GM18526 (cell line): ENCODE results near the gene NEK1.

Experiments used
- POLR2A ChIP-seq: IDR thresholded peaks from 3 replicates; pipeline ENCODE4 v1.6.1; 2011; ENCODE audit not compliant: insufficient read length; ENCODE audit errors: extremely low read depth

The NEK1 gene

GRCh38 chr4:169617306-169617705, 4.9 kb upstream of the NEK1 start:
- no peak for TF ChIP-seq POLR2A

DNA sequence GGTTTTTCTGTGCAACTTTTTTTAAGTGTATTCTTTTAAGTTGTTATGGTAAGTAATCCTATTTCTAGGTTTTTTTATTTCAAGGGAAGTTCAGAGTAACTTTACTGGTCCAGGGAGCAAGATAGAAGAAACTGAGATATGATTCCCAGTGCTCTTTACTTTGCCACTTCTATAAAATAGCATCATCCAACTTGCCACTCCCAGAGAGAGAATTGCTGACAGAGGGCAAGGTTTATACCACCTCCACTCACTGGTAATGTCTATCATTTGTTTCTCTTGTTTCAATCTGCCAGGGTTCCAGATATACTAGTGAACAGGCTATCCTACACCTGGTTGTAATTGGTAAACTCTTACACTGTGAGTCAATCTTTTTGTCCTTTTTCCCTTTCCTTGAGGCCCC, 4.5 kb upstream of the NEK1 start:
- no peak for TF ChIP-seq POLR2A

DNA sequence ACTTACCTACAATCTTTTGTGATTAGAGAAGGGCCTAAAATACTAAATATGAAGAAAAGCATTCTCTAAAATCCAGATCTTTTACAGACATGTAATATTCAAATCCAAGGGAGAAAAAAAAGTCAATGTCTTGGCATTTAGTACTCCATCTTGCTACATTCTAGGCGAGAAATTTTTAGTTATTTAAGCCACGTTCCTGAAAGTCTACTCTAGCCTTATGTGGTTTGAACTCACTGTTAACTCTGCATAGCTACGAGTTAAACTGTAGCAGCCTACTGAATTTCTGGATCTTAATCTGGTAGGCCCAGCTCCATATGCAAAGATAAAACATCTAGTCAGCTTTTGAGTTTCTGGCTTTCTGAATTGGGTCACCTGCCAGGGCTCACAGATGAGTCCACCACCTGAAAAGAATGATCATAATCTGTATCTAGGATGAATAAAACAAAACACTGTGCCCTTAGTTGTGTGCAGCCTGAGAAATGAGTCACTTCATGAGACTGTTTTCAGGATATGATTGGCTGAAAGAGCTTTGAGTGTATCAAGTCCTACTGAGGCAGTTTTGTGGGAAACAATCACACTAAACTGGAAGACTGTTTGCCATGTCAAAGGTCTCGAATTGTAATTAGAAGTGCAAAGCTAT, 3.2 kb upstream of the NEK1 start:
- TF ChIP-seq POLR2A, result no peak

DNA sequence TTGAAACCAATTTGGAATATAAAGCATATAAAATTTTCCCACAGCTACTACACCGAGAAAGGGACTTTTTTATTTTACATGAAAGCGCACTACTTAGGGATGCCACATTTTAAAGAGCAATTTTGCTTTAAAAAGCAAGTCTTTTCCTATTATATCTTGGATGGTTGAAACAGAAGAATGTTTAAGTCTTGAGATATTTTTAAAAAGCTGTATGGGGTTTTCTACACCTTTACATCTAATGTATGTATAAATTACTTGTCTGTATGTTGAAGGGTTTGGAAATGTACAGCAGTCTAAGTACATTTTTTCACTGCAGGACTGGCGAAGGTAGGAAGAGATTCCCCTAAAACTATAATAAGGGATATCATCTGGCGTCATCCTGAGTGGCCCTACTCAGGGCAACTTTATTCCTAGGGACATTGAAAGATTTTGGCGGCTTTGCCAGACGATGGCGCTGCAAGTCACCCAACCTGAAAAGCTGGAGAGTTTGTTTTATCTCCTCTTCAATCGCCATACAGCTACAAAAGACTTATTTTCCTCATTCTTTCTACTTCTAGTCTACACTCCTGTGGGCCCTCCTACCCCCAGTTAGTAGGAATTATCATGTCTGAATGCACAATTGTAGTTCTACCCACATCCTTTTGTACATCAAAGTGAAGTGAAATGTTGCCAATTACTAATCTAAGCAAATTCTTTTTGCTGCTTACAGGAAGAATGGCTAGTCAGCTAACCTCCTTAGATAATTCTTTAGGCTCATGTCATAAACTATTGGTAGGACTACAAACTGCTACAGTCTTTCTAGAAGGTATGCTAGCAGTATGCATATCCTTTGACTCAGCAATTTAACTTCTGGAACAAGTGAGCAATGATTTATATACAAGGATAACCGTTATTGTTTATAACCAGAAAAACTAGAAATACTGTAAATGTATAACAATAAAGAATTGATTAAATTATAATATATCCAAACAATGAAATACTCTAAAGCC, 782 bp upstream of the NEK1 start:
- no peak for TF ChIP-seq POLR2A

DNA sequence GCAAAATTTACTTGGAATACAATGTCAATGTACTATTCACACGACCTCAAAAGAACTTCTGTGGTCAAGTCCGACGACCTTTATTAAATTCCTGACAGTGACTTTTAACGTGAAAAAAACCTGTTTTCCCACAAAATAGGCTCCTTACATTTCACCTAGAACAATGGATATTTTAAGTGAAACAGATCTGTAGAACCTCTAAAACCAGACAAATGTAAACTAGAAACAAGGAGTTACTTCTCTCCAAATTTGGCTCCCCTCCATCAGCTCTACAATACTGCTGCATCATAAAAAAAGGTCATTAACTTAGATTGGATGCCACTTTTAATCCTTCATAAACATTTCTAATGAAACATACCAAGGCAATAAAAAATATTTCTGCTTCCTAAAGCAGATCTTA, 1.2 kb downstream of the NEK1 start:
- TF ChIP-seq POLR2A, result no peak

GRCh38 chr4:169604903-169605331, 7.5 kb downstream of the NEK1 start:
- no peak for TF ChIP-seq POLR2A

DNA sequence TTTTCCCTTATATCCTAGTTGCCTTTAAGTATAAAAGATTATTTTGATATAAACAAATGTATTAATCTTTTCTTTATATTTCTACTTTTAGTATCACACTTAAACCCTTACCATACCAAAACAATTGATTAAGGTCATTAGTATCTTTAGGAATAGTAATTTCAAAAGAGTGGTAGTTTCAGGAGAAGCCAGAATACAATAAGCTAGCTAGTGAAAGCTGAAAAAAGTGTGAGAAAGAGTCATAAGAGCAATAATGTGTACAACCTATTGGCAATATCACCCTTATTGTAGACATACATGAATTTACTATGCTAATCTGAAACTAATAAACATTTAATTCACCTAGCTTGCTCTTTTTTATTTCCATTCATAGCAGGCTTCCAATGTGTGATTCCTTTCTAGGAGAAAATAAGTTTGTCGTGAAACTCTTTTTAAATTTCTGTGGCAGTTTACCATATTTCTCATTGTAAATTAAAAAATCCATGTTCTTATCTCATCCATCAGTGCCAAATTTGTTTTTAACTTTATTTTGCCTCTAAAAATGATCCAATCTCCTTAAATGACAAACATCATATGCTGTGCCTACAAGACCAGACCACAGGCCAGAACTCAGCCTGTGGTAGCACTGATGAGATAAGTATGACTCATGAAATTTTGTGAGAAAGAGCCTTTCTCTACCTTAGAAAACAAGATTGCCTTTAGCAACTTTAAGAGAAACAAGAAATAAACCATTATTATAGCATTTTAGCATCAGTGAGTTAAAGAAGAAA, 8.1 kb downstream of the NEK1 start:
- no peak for TF ChIP-seq POLR2A

DNA sequence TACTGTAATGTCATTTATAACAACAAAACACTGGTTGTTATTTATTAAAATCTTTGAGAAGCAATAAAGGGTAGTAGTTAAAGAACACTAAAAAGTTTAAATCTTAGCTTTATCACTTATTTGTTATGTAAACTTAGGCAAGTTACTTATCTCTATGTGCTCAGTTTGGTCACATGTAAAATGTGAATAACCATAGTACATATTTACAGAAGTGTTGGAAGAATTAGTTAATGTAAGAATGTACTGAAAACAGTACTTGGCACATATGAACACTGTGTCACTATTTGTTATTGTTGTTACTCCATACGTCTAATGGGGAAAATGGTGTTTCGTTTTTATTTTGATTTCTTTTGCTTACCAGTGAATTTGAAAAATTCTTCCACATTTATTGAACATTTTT, 9.1 kb downstream of the NEK1 start:
- no peak for TF ChIP-seq POLR2A

DNA sequence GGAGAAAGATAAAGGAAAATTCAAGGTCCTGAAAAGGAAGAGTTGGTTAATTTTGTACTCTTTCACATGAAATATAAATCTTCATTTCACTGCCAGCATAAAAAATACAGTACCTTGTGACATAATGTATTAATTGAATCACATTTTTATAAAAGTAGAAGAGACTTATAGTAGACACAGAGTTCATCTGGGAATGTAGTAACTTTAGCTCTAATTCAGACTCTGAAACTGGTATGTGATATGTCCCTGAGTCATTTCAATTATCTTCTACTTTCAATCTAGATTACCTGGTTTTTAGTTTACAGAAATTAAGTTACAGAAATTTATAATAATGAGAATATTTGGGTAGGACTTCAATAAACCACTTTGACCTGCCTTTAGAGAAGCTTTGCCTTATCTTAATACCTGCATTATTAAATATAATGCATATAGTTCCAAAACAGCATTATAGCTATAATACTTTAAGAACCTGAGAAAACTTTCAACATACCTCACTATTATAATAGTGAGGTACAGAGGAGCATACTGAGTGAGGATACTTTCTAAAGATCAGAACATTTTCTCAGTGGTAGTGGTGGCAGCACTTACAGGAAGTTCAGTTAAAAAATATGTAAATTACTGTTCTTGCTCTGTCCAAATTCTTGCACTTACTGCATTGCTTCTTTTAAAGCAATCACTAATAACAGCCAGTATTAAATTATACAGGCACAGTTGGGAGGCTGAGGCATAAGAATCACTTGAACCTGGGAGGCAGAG, 11.2 kb downstream of the NEK1 start:
- no peak for TF ChIP-seq POLR2A

DNA sequence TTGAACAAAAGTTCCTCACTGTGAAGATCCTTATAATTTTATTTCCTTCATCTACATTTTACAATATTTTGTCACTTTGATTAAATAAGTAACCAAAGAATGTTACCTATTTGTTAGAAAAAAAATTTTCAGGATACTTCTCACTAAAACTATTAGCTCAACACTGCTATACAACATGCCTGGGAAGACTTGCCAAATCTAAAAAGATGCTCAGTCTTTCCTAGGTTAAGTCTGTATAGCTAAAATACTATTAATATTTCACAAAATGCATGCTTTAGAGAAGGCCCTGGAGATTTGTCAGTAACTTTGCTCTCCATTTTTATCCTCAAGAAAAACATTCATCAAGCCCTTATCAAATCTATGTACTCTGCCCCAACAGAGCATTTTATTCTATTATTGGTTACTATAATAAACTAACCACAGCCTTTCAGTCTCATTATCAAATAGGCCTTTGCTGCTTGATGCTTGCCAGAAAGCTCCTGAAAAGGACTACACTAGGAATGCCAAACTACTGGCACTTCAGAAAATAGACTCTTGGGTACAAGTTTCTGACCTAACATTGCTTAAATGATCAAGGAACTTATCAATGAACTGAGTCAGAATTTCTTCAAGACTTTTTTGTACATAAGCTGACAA, 17.7 kb downstream of the NEK1 start:
- no peak for TF ChIP-seq POLR2A

GRCh38 chr4:169593050-169593560, 19.3 kb downstream of the NEK1 start:
- no peak for TF ChIP-seq POLR2A

DNA sequence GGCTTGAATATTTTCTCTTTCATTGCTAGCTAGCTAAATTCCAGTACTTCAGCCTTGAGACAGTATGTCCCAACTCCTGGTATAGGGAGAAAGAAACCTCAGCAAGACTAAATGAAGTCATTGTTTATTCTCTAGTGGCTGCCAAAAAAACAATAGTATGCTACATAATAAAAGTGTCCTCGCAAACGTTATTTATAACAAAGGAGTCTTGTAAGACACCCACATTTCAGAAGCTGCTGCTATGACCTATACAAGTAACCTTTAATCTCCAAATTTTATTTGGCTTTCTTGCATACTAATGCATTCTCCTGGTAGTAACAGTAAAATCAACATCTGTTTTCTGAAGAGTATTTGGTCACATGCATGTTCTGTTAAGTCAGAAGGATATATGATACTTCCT, 28.8 kb downstream of the NEK1 start:
- no peak for TF ChIP-seq POLR2A

DNA sequence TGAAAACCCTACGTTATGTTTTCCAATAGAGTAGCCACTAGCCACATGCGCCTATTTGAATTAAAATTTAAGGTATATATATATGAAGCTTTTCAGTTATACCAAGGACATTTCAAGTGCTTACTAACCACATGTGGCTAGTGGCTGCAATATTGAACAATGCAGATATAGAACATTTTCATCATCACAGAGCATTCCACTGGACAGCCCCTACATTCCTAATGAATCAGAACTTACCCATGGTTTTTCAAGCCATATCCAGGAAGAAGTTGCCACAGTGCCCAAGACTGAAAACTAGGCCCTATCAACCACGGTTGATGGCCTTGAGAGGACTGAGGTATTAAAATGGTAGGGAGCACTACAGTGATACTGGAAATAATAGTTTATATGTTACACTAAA, 29.7 kb downstream of the NEK1 start:
- no peak for TF ChIP-seq POLR2A

DNA sequence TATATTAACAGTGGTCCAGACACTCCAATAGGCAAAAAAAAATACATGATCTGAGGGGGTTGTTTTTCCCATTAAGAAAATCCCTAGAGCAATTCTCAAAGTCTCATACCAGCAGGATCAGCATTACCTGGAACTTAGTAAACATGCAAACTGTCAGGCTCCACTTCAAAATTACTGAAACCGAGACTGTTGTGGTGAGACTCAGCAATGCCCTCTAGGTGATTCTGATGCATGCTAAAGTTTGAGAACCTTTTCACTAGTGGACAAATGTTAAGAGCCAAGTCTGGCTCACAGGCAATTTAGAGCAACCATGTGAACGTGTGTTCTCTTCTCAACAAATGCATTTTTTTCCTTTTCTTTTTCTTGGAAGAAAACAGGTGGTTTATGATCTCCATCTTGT, 30.2 kb downstream of the NEK1 start:
- TF ChIP-seq POLR2A, result no peak
